HG02840 (cell line): ENCODE measurements around the gene COL25A1.

Experiments
- ATAC-seq: cut with Tn5 transposase; IDR thresholded peaks from one replicate; pipeline ENCODE4 v1.9.1; 2021; ENCODE audit warnings: mild to moderate bottlenecking, moderate library complexity, moderate number of reproducible peaks; ENCODE audit not compliant: unreplicated experiment, low FRiP score

COL25A1 gene

DNA sequence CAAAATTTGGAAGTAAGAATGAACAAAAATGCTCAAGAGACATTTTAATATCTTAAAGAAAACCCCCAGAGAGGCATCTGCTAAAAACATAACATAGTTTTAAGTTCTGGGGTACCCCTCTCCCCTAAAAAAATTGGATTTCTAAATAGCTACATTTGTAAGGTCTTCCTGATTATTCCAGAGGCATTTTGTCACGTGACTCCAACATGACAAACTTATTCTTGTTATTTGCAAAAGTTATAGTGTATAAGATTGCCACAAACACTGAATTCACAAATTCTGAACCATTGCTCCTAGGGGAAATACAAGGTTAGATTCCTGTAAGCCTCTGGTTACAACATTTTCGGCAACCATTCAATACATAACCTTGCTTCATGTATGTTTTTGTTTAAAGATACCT, 73.4 kb downstream of the COL25A1 start:
- ATAC-seq, result no peak

- no peak for ATAC-seq
These were observed 84.2 kb downstream of the COL25A1 start for GRCh38 chr4:109218288-109218687.

DNA sequence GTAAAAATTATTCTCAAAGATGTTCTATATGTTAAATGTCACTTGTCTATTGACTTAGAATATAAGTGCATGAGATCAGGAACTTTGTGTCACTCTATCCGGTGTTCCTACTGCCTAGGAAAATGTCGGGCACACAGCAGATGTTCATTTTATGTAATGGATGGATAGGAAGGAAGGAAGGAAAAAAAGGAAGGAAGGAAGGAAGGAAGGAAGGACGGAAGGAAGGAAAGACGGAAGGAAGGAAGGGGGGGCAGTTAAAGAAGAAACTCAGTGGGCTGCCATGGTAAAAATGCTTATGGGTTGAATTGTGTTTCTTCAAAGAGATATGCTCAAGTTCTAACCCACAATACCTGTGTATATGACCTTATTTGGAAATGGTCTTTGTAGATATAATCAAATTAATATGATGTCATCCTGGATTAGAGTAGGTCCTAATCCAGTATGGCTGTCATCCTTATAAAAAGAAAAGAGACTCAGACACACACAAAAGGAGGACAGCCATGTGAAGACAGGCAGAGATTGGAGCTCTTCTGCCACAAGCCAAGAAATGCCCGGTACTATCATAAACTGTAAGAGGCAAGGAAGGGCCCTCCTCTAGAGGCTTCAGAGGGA, 86.3 kb downstream of the COL25A1 start:
- no peak for ATAC-seq

DNA sequence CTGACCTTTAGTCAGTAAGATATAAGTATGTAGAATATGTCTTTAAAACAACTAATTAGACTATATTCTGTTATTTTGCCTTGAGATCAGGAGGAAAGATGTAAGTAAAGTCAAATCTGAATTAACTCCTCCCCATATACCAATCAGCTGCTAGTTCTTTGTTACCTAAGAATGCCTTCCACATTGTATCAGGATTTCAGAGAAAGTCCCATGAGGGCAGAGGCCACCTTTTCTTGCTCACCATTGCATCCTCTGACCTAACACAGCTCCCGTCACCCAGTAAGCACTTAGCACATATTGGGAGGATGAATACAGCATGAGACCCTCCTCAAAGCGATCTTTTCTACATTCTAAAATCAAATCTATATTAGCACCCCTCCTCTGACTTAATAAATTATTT, 87.0 kb downstream of the COL25A1 start:
- ATAC-seq, result no peak

DNA sequence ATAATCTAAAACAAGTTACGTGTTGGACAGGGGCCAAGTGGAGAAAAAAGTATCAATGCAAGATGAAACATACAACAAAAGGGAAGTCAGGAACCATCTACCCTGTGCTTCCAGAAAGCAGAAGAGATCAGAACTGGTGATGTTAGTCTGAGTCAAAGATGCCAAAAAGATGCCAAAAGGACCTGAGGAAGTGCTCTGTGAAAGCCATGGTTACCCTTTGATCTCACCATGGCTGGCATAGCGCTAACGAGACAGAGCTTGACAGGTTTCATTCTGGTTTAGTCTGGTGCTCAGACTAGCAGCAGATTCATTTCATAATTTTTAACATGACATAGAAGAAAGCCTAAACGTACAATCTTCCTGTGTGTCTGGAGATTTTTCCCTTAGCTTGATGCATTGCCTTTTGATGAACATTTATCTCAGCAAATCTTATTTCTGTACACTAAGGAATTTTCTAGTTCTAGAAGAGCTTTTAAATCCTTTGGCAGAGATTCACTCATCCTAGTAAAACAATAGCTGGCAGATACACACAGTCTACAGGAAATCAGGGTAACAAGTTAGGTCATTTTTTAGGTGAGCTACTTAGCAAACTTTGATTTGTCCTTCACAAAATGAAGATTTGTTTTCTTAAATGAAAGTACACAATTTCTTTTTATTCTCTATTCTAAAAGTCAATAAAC, 87.7 kb downstream of the COL25A1 start:
- ATAC-seq, result no peak

GRCh38 chr4:109213056-109213455, 89.4 kb downstream of the COL25A1 start:
- ATAC-seq, result no peak

- ATAC-seq, result no peak
These were observed 90.8 kb downstream of the COL25A1 start for GRCh38 chr4:109211671-109212070.

- ATAC-seq, result no peak
These were observed 92.8 kb downstream of the COL25A1 start for GRCh38 chr4:109209647-109210046.

GRCh38 chr4:109207898-109208297, 94.6 kb downstream of the COL25A1 start:
- no peak for ATAC-seq

DNA sequence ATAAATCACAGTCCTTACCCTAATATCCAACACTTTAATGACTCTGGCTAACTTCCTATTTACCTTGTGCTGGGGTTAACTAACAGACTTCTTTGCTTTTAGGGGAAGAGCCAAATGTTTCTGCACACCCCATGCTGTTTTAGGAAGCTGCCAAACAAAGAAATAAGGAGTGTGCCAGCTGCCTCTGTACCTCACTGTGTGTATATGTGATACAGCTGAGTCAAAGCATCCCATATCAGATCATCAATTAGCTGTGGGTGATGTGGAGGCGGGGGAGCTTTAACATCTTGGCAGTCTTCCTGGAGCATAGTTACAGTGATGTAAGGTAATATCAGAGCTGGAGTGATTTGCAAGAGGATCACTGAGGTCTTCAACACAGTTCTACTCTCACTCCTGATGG, 95.4 kb downstream of the COL25A1 start:
- ATAC-seq, result no peak

GRCh38 chr4:109206620-109207019, 95.8 kb downstream of the COL25A1 start:
- no peak for ATAC-seq

- ATAC-seq, result no peak
These were observed 97.3 kb downstream of the COL25A1 start for GRCh38 chr4:109205186-109205585.

- ATAC-seq, result no peak
These were observed 102.9 kb downstream of the COL25A1 start for GRCh38 chr4:109199585-109199984.

- ATAC-seq, result no peak
These were observed 106.8 kb downstream of the COL25A1 start for GRCh38 chr4:109195646-109196045.

DNA sequence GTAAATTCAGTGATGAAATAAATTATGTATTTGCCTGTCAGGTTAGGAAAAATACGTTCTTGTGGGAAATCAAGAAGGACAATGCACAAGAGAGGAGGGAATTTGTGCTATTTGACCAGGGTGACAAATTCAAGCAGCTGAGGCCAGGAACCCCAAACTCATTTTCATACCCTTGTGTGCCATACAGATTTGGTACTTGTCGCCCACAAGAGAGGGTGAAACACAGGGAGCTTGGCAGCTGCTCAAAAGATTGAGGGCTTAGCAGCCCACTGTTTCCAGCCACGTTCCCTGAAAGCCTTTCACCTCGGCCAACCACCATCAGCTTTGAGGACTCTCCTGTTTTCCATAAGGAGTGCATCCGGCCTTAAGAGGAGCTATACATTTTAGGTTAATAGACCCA, 111.2 kb downstream of the COL25A1 start:
- no peak for ATAC-seq

DNA sequence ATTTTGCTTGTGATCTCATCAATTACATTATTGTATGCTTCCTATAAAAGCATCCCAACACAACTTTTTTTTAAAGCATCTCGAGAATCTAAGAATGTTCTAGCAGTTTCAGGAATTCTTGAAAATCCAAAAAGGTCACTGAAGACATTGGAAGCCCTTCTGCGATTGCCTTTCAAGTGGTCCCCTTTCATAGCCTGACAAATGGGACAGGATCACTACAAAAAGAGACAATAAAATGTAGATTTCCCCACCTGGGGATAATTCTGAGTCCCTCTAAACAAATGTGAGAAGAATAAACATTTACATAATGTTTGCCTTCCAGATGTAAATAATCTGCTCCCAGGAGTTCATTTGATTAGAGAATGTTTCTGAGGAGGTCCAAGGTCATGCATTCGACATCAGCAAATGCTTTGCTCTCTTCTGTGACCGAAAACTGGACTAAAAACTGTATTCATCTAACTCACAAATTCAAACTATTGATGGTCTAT, 116.0 kb downstream of the COL25A1 start:
- ATAC-seq, result no peak

DNA sequence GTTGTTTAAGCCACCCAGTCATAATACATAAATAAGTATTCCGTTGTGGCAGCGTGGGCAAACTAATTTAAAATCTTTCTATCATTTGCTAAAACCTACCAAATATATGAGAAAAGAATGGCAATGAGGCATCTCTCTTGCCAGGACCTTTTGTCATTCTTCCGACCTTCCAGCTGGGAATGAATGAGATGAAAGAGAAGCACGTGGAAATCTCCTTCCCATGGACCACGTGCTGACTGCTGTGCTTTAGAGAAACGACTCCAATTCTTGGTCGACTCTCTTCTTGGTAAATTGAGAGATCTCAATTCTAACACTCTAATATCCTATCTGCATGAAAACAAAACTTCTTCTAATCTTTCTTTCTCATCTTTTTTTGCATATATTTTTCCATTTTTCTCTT, 116.5 kb downstream of the COL25A1 start:
- ATAC-seq, result no peak

- ATAC-seq, result no peak
These were observed 116.9 kb downstream of the COL25A1 start for GRCh38 chr4:109185548-109185947.

- no peak for ATAC-seq
These were observed 117.9 kb downstream of the COL25A1 start for GRCh38 chr4:109184491-109184961.

DNA sequence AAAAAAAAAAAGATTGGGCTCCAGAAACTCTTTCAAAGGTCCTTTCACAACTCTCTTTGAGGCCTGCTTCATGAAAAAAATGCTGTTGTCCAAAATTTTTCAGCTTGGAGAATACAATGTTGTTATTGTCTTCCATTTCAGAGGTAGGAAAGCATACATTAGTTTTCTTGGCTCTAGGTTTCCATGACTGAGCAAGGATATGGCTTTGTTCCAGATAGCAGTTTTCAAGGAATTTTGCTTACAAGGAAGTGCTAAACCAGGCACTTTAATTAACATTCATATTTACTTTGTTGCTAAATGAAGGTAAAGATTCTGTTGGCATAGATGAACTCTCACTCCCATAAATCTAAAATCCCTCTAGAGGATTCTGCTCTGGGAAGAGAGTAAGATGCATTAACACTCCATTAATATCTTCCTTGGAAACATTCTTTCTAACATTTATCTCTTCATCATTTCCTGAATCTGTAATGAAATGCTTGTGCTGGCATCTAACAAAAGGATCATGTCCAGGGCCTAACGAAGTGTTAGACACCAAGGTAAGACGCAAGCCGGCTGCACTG, 118.4 kb downstream of the COL25A1 start:
- ATAC-seq, result no peak

DNA sequence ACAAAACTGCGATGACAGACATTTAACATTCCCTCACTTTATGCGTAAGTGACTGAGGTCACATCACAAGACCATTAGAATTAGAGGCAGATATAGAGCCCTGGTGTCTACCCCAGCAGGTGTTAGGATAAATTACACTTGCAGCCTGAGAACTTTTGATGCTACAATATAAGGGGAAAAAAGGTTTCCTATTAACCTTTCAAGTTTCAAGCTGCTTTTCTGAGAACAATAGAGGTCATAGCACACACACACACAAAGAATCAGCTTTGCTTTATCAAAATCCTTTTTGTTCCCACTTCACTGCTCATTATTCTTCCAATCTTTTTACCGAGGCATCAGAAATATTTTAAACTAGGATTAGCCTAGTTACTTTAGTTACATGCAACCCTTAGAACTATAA, 119.8 kb downstream of the COL25A1 start:
- ATAC-seq, result no peak

- no peak for ATAC-seq
These were observed 123.4 kb downstream of the COL25A1 start for GRCh38 chr4:109179061-109179460.
